ENCODE data around the gene MFSD2B.
"Not testable (repeated sequence)": the region's sequence is repeated elsewhere in the genome, so short reads cannot be mapped to it uniquely, and the experiment has no call there.

Gene MFSD2B

GRCh38 chr2:24009680-24010476, at the start of gene MFSD2B:
MFSD2B (plus strand) TSS chr2:24010085; CDS start chr2:24010097, 12 bp downstream.
- peak; percentile 76 for DNase-seq (ENCODE audit: low spot score)

GRCh38 chr2:23967846-23968245, 42.0 kb upstream of the MFSD2B start:
- no peak for DNase-seq (ENCODE audit: low spot score)

- DNase-seq (ENCODE audit: low spot score) = no peak
These were observed 33.0 kb upstream of the MFSD2B start for GRCh38 chr2:23976883-23977282.

GRCh38 chr2:23988371-23988770, 21.5 kb upstream of the MFSD2B start:
- DNase-seq (ENCODE audit: low spot score) = peak; percentile 31

- no peak for DNase-seq (ENCODE audit: low spot score)
These were observed 17.0 kb upstream of the MFSD2B start for GRCh38 chr2:23992931-23993330.

GRCh38 chr2:23993736-23994269, 16.1 kb upstream of the MFSD2B start:
- DNase-seq (ENCODE audit: low spot score) = no peak

- no peak for DNase-seq (ENCODE audit: low spot score)
These were observed 15.3 kb upstream of the MFSD2B start for GRCh38 chr2:23994567-23994966.

GRCh38 chr2:24007693-24008092, 2.2 kb upstream of the MFSD2B start:
- no peak for DNase-seq (ENCODE audit: low spot score)

GRCh38 chr2:24008672-24009366, 1.1 kb upstream of the MFSD2B start:
- no peak for DNase-seq (ENCODE audit: low spot score)

- no peak for DNase-seq (ENCODE audit: low spot score)
These were observed 562 bp upstream of the MFSD2B start for GRCh38 chr2:24009367-24009679.

- DNase-seq (ENCODE audit: low spot score) = no peak
These were observed 778 bp downstream of the MFSD2B start for GRCh38 chr2:24010477-24011249.

GRCh38 chr2:24011250-24012104, 1.6 kb downstream of the MFSD2B start:
- no peak for DNase-seq (ENCODE audit: low spot score)

GRCh38 chr2:24012521-24013188, 2.8 kb downstream of the MFSD2B start:
- no peak for DNase-seq (ENCODE audit: low spot score)

GRCh38 chr2:24014902-24015301, 5.0 kb downstream of the MFSD2B start:
- not testable (repeated sequence) for DNase-seq (ENCODE audit: low spot score)

GRCh38 chr2:24015562-24016375, 5.9 kb downstream of the MFSD2B start:
- peak; percentile 71 for DNase-seq (ENCODE audit: low spot score)

GRCh38 chr2:24016376-24016761, 6.5 kb downstream of the MFSD2B start:
- DNase-seq (ENCODE audit: low spot score) = no peak

- DNase-seq (ENCODE audit: low spot score) = no peak
These were observed 7.2 kb downstream of the MFSD2B start for GRCh38 chr2:24016853-24017703.

GRCh38 chr2:24017711-24018110, 7.8 kb downstream of the MFSD2B start:
- no peak for DNase-seq (ENCODE audit: low spot score)

- DNase-seq (ENCODE audit: low spot score) = no peak
These were observed 8.4 kb downstream of the MFSD2B start for GRCh38 chr2:24018241-24018640.

Data from AG20443 (cell line).